GM12874 (cell line): Measurements from ENCODE around the gene NAB2.

ENCODE experiments used
- CTCF ChIP-seq: IDR thresholded peaks from 2 replicates; pipeline ENCODE4 v1.5.1; 2011; ENCODE audit warnings: low read depth, mild to moderate bottlenecking, control low read depth, low read length, moderate library complexity; ENCODE audit not compliant: insufficient read depth

NAB2 gene

GRCh38 chr12:57079821-57080220 lies 9.1 kb upstream of the NAB2 start:
- no peak for TF ChIP-seq CTCF

DNA sequence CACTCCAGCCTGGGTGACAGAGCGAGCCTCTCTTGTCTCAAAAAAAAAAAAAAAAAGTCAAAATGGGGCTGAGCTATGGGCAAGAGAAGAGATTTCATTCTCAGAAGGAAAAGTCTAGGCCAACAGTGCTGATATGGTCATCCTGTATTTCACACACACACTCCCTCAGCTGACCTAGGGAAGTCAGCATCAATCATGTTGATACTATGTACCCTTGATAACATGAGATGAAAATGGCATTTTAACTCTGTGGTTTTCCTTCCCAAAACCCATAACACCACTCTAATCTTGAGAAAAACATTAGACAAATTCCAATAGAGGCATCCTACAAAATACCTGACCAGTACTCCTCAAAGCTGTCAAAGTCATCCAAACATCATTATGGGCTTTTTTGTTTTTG lies 8.1 kb upstream of the NAB2 start:
- TF ChIP-seq CTCF: no peak

DNA sequence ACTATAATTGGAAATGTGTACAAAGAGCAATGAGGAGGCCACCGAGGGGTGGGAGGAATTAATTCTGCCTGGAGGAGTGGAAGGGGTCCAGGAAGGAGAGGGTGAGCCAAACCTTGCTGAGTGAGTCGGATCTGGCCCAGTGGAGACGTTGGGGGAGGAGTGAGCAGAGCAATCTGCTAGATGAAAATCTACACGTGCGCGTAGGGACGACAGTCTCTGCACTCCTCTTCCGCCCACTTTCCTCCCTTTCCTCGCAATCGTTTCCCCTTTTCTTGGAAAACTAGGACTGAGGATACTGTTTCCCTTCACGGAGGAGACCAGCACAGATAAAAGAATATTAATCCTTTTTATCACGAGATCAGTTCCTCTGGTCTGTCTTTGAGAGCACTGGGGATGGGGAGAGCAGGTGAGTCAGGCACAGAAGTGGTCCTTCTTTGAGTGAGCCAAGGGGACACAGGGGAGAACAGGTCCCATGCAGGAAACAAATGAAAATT lies 2.9 kb upstream of the NAB2 start:
- TF ChIP-seq CTCF: no peak

GRCh38 chr12:57086493-57087009 lies 2.4 kb upstream of the NAB2 start:
- TF ChIP-seq CTCF: peak; percentile 54

GRCh38 chr12:57087010-57087690 lies 1.8 kb upstream of the NAB2 start:
- TF ChIP-seq CTCF: no peak

- TF ChIP-seq CTCF: no peak
Measured at GRCh38 chr12:57087691-57088353, 1.1 kb upstream of the NAB2 start.
